ENCODE measurements around the gene GATA5. TPM values are rescaled to one million over a fixed set of nuclear protein-coding genes. Genes with fewer than 3 reads are reported as not detected.

The GATA5 gene
- total RNA-seq, 1 experiment from 2014 or later = 0.25 TPM

DNA sequence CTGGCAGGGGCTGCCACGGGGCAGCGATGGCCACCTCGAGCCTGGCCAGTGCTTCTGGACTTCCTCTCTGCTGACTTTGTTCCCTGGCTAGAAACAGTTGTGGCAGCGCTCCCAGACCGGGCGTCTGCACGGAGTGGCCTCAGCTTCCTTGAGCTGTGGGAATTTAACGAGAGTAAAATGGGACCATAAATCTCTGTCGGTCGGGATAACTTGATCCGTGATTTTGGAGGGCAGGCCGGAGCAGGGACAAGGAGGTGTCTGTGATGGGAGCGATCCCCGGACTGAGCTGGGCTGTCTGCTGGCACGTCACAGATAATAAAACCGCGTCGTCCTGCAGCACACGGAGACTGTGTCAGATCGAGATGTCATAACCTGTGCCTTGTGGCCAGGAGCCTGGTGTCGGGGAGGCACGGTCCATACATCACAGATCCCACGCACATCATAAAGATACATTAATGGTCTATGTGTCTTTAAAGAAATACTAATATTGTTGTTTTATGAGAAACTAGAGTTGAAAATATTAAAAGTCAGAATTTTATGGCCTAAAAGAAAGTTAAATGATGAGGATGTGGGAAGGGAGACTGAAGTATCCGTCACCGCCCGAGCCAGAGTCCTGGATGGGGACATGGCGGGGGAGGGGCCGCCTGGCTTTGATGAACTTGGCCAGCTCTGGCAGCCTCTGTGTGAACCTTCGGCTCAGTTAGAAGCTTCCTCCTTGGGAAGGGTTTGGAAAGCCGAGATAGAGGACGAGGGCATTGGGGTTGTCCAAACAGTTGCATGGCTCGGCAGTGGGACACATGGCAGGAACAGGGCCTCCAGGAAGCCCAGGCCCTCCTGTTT, 41.9 kb downstream of the GATA5 start:
- Mint-ChIP-seq H3K9me3 (ENCODE audit: unreplicated experiment) (no peaks in the 10 kb centered on the region), H3K27me3 (ENCODE audit: insufficient read depth, unreplicated experiment) (no peaks in the 10 kb centered on the region), H3K36me3 (ENCODE audit: insufficient read depth, unreplicated experiment) (peaks cover 34% of the 10 kb centered on the region), H3K4me1 (ENCODE audit: low read depth, unreplicated experiment) (peaks cover 77% of the 10 kb centered on the region), H3K27ac (ENCODE audit: unreplicated experiment) (peak overlapping the region; percentile 88), H3K4me3 (ENCODE audit: unreplicated experiment) (no peak overlapping the region)
- no peak for TF ChIP-seq CTCF (IDR thresholded peaks at IDR 0.05; ENCODE audit: insufficient read depth in 1 of 2, low read depth in 1 of 2, low read length in 1 of 2, severe bottlenecking in 1 of 2, unreplicated experiment in 1 of 2)
- intact Hi-C loops (cut with micrococcal nuclease; ENCODE audit: unreplicated experiment) = no loop called here
- Histone ChIP-seq H3K4me1 (peaks cover 69% of the 10 kb centered on the region), H3K27me3 (replicated peaks; ENCODE audit: control insufficient read depth, insufficient read depth, low read length) (no peaks in the 10 kb centered on the region), H3K36me3 (ENCODE audit: control insufficient read depth, insufficient read depth, low read length) (no peaks in the 10 kb centered on the region), H3K9me3 (no peaks in the 10 kb centered on the region), H3K4me3 (ENCODE audit: low read depth, low read length) (no peak overlapping the region)
- no peak for DNase-seq
- POLR2A ChIA-PET = no interaction called here
- CTCF ChIA-PET = no interaction called here
- BruUV-seq (replicated peaks) = no TSS peak

GRCh38 chr20:62430866-62431447, 44.8 kb downstream of the GATA5 start:
- Mint-ChIP-seq H3K36me3 (ENCODE audit: insufficient read depth, unreplicated experiment) (peaks cover 57% of the 10 kb centered on the region), H3K4me3 (ENCODE audit: unreplicated experiment) (peak overlapping the region; percentile 69), H3K4me1 (ENCODE audit: low read depth, unreplicated experiment) (peaks cover 82% of the 10 kb centered on the region), H3K27me3 (ENCODE audit: insufficient read depth, unreplicated experiment) (no peaks in the 10 kb centered on the region), H3K9me3 (ENCODE audit: unreplicated experiment) (no peaks in the 10 kb centered on the region), H3K27ac (ENCODE audit: unreplicated experiment) (peak overlapping the region; percentile 88)
- no peak for TF ChIP-seq CTCF (IDR thresholded peaks at IDR 0.05; ENCODE audit: insufficient read depth in 1 of 2, low read depth in 1 of 2, low read length in 1 of 2, severe bottlenecking in 1 of 2, unreplicated experiment in 1 of 2)
- Histone ChIP-seq H3K36me3 (ENCODE audit: control insufficient read depth, insufficient read depth, low read length) (peaks cover 3% of the 10 kb centered on the region; the same call in 1 of the 2 replicates), H3K27me3 (replicated peaks; ENCODE audit: control insufficient read depth, insufficient read depth, low read length) (no peaks in the 10 kb centered on the region), H3K4me3 (ENCODE audit: low read depth, low read length) (peak overlapping the region; percentile 15), H3K4me1 (peaks cover 82% of the 10 kb centered on the region), H3K9me3 (no peaks in the 10 kb centered on the region)
- POLR2A ChIA-PET = interaction anchor here (0.6 to 1.6 kb wide), 8 partner anchors 14 to 385 kb away, joined by 3 to 10 read pairs (median 4); partner anchors contain the start of genes MRGBP and RPS21
- BruUV-seq (replicated peaks) = no TSS peak
- intact Hi-C loops (cut with micrococcal nuclease; ENCODE audit: unreplicated experiment) = loop anchor here (1.0 to 2.0 kb wide), 5 partner anchors 18 to 186 kb away; no protein-coding TSS in a partner anchor
- peak; percentile 94 to 99 for DNase-seq
- CTCF ChIA-PET = interaction anchor here (0.5 to 2.7 kb wide), 16 partner anchors 8 to 363 kb away, joined by 3 to 18 read pairs (median 5); no protein-coding TSS in a partner anchor

- Histone ChIP-seq H3K27me3 (replicated peaks; ENCODE audit: control insufficient read depth, insufficient read depth, low read length) (no peaks in the 10 kb centered on the region), H3K36me3 (ENCODE audit: control insufficient read depth, insufficient read depth, low read length) (peaks cover 3% of the 10 kb centered on the region; the same call in 1 of the 2 replicates), H3K9me3 (no peaks in the 10 kb centered on the region), H3K4me1 (peaks cover 83% of the 10 kb centered on the region), H3K4me3 (ENCODE audit: low read depth, low read length) (peak overlapping the region; percentile 15)
- Mint-ChIP-seq H3K9me3 (ENCODE audit: unreplicated experiment) (no peaks in the 10 kb centered on the region), H3K4me1 (ENCODE audit: low read depth, unreplicated experiment) (peaks cover 84% of the 10 kb centered on the region), H3K4me3 (ENCODE audit: unreplicated experiment) (peak overlapping the region; percentile 69), H3K36me3 (ENCODE audit: insufficient read depth, unreplicated experiment) (peaks cover 63% of the 10 kb centered on the region), H3K27ac (ENCODE audit: unreplicated experiment) (peak overlapping the region; percentile 88), H3K27me3 (ENCODE audit: insufficient read depth, unreplicated experiment) (no peaks in the 10 kb centered on the region)
- no peak for TF ChIP-seq CTCF (IDR thresholded peaks at IDR 0.05; ENCODE audit: insufficient read depth in 1 of 2, low read depth in 1 of 2, low read length in 1 of 2, severe bottlenecking in 1 of 2, unreplicated experiment in 1 of 2)
- BruUV-seq (replicated peaks) = no TSS peak
- DNase-seq = peak; percentile 99 to 100
- ChIA-PET POLR2A (interaction anchor here (0.6 to 1.6 kb wide), 7 partner anchors 15 to 366 kb away, joined by 3 to 8 read pairs (median 4); partner anchors contain the start of genes MRGBP and RPS21), CTCF (interaction anchor here (0.5 to 2.7 kb wide), 17 partner anchors 9 to 364 kb away, joined by 3 to 18 read pairs (median 5); no protein-coding TSS in a partner anchor)
- intact Hi-C loops (cut with micrococcal nuclease; ENCODE audit: unreplicated experiment) = loop anchor here (1.0 to 2.0 kb wide), 5 partner anchors 18 to 186 kb away; no protein-coding TSS in a partner anchor
Observed at GRCh38 chr20:62430311-62430853, 45.4 kb downstream of the GATA5 start.

Data from Caco-2 (cell line).